ENCODE results near the gene TMCO4. TPM values are rescaled to one million over a fixed set of nuclear protein-coding genes. Genes with fewer than 3 reads are reported as not detected.
"Not testable (repeated sequence)": the region's sequence is repeated elsewhere in the genome, so short reads cannot be mapped to it uniquely, and the experiment has no call there.

The TMCO4 gene
- total and polyA plus RNA-seq, 12 donors: 6.1 to 12.2 (median 8.0) TPM

GRCh38 chr1:19824036-19824435, 24.3 kb upstream of the TMCO4 start:
- WGBS, 2 donors: 81 to 86% methylated on average over 5 of the region's 5 CpGs
- Histone ChIP-seq H3K27ac (no peak overlapping the region), H3K36me3 (no peaks in the 10 kb centered on the region), H3K9me3 (no peaks in the 10 kb centered on the region), H3K4me1 (no peaks in the 10 kb centered on the region), H3K27me3 (peaks cover 0 to 13% (median 4%) of the 10 kb centered on the region in 7 donors), H3K4me3 (no peak overlapping the region)
- no peak for DNase-seq
- TF ChIP-seq CTCF (IDR thresholded peaks at IDR 0.05): no peak
- ATAC-seq: no peak
- intact Hi-C loops (cut with DNase I): no loop called here

DNA sequence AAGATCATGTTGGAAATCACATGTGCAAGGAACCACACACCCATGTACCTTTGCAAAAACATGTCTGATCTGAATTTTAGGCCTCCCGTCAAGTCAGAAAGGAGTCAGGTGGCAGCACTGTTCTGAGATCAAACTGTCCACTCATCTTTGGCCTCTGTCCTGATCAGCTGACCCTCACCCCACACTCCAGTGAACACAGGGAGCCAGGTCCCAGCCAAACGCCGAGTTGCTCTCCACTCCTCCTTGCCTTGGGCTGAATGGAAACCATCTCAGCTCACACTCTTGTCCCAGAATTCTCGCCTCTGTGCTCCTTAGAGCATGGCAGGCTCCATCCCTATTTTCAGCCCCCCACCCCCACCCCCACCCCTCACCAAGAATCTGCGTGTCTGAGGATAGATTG, 20.0 kb upstream of the TMCO4 start:
- TF ChIP-seq CTCF (IDR thresholded peaks at IDR 0.05): no peak
- no peaks in the 10 kb centered on the region for H3K4me1 ChIP-seq
- H3K4me3 ChIP-seq: no peak overlapping the region
- intact Hi-C loops (cut with DNase I): loop anchor here in 1 of 10 donors (5.0 kb wide), 1 partner anchor 1903 kb away; no protein-coding TSS in a partner anchor
- no peak overlapping the region for H3K27ac ChIP-seq
- H3K27me3 ChIP-seq: peaks cover 0 to under 1% (median 0%) of the 10 kb centered on the region in 7 donors
- 60 to 63% methylated on average over 5 of the region's 5 CpGs for WGBS, 2 donors
- no peak for DNase-seq
- H3K9me3 ChIP-seq: no peaks in the 10 kb centered on the region
- no peaks in the 10 kb centered on the region for H3K36me3 ChIP-seq
- ATAC-seq: no peak

DNA sequence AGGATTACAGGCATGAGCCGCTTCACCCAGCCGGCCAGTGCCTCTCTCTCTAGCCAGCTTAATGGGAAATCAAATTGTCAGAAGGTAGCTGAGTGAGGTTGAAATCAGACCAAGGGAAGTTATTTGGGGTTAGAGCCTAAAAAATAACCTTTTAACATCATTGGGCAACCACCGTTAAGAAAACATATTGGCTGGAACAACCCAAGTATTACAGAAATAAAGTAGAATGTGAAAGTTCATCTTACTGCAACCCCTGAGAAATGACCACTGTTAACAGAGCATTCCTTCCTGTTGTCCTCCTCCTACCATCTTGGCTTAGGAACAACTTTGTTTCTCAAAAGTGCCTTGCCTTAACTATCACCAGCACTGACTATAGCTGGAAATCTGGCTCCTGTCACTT, 18.6 kb upstream of the TMCO4 start:
- ATAC-seq: no peak

GRCh38 chr1:19817160-19817559, 17.4 kb upstream of the TMCO4 start:
- whole genome bisulfite sequencing, 2 donors: 71 to 74% methylated on average over 5 of the region's 5 CpGs
- H3K9me3 ChIP-seq: no peaks in the 10 kb centered on the region
- no peak for ATAC-seq
- no peak overlapping the region for H3K27ac ChIP-seq
- intact Hi-C loops (cut with DNase I): loop anchor here in 1 of 10 donors (5.0 kb wide), 1 partner anchor 1905 kb away; no protein-coding TSS in a partner anchor
- H3K36me3 ChIP-seq: no peaks in the 10 kb centered on the region
- no peak for TF ChIP-seq CTCF (IDR thresholded peaks at IDR 0.05)
- H3K27me3 ChIP-seq: peaks cover 0 to 6% (median 0%) of the 10 kb centered on the region in 7 donors
- no peak for DNase-seq
- H3K4me3 ChIP-seq: no peak overlapping the region
- no peaks in the 10 kb centered on the region for H3K4me1 ChIP-seq

More for the DNA sequence above, 18.6 kb upstream of the TMCO4 start:
- no peaks in the 10 kb centered on the region for H3K4me1 ChIP-seq
- 86 to 91% methylated on average over 3 of the region's 3 CpGs for WGBS, 2 donors
- no peak for TF ChIP-seq CTCF (IDR thresholded peaks at IDR 0.05)
- H3K36me3 ChIP-seq: no peaks in the 10 kb centered on the region
- H3K27ac ChIP-seq: no peak overlapping the region
- no peak overlapping the region for H3K4me3 ChIP-seq
- H3K27me3 ChIP-seq: peaks cover 0 to 6% (median 0%) of the 10 kb centered on the region in 7 donors
- DNase-seq: no peak
- no peaks in the 10 kb centered on the region for H3K9me3 ChIP-seq
- intact Hi-C loops (cut with DNase I): loop anchor here in 1 of 10 donors (5.0 kb wide), 1 partner anchor 1904 kb away; no protein-coding TSS in a partner anchor

GRCh38 chr1:19816737-19817086, 17.0 kb upstream of the TMCO4 start:
- 29 to 37% methylated on average over 1 of the region's 1 CpG for WGBS, 2 donors
- not testable (repeated sequence) for H3K4me1 ChIP-seq, H3K36me3 ChIP-seq, H3K4me3 ChIP-seq, H3K27ac ChIP-seq, DNase-seq, ATAC-seq, H3K27me3 ChIP-seq, H3K9me3 ChIP-seq
- intact Hi-C loops (cut with DNase I): loop anchor here in 1 of 10 donors (5.0 kb wide), 1 partner anchor 1906 kb away; no protein-coding TSS in a partner anchor
